K562 (cell line): Measurements from ENCODE around the gene ARL16. TPM values are rescaled to one million over a fixed set of nuclear protein-coding genes. Genes with fewer than 3 reads are reported as not detected.

Experiments used
- BMI1 ChIP-seq: fragments of 150-350 bp; IDR thresholded peaks from 2 replicates; pipeline ENCODE4 v1.6.1; 2014; ENCODE audit warnings: low read length
- EWSR1 ChIP-seq: fragments of 450-650 bp; IDR thresholded peaks from 2 replicates; pipeline ENCODE4 v1.6.1; 2018; ENCODE audit warnings: borderline replicate concordance, mild to moderate bottlenecking, low read depth, moderate library complexity; ENCODE audit not compliant: partially characterized antibody
- GABPA ChIP-seq: fragments of 200-800 bp; sonication (Bioruptor generic); conservative IDR thresholded peaks from 2 replicates; pipeline ENCODE4 v1.6.1; 2016; ENCODE audit warnings: low read depth, missing genetic modification characterization, missing compliant biosample characterization
- OTX1 ChIP-seq: fragments of 450-650 bp; formaldehyde crosslinking; IDR thresholded peaks from 2 replicates; pipeline ENCODE4 v1.4.0; 2022; ENCODE audit warnings: mild to moderate bottlenecking
- PML ChIP-seq: IDR thresholded peaks from 2 replicates; pipeline ENCODE4 v1.6.1; 2012; ENCODE audit warnings: low read length, inconsistent platforms
- SNRNP70 ChIP-seq: fragments of 200-400 bp; formaldehyde crosslinking; optimal IDR thresholded peaks from 2 replicates; pipeline ENCODE3; 2017; ENCODE audit warnings: low read depth, low read length
- SRSF1 ChIP-seq: fragments of 200-400 bp; formaldehyde crosslinking; IDR thresholded peaks from 2 replicates; pipeline ENCODE4 v1.6.1; 2017; ENCODE audit warnings: mild to moderate bottlenecking, low read depth, low read length, moderate library complexity
- ZNF263 ChIP-seq: sonication (generic); formaldehyde crosslinking; IDR thresholded peaks from 2 replicates; pipeline ENCODE4 v1.8.0; 2022; ENCODE audit warnings: mild to moderate bottlenecking, missing genetic modification reagents, borderline replicate concordance
- polyA plus RNA-seq, 8 experiments: library from polyadenylated mRNA; depleted of rRNA in 4 of 8; stranded (reverse) in 5 of 8; unstranded in 3 of 8; fragments of >200 nt; fragmentation: Nextera tagmentation in 2 of 8; fragmentation: Illumina TruSeq in 1 of 8; extraction: Ambion mirVana in 2 of 8; extraction: Trizol in 1 of 8; gene quantifications; 2 replicates each; pipeline versions ENCODE4 v1.2.1 to v1.2.3, GENCODE V29; 2011 to 2014; ENCODE audit warnings: inconsistent platforms in 1 of 8, missing spikeins in 1 of 8
- total RNA-seq, 7 experiments: library from RNA; depleted of rRNA in 6 of 7; stranded (reverse); fragments of >200 nt in 6 of 7; fragmentation: Illumina TruSeq in 2 of 7; extraction: Trizol in 2 of 7; gene quantifications; 2 replicates each; pipeline versions ENCODE4 v1.2.1 to v1.2.3, GENCODE V29; 2011 to 2021; ENCODE audit warnings: low replicate concordance in 1 of 7
- TF ChIP-seq, protein P1 (sequence below): fragments of 450-650 bp; conservative IDR thresholded peaks from 2 replicates; pipeline ENCODE4 v1.6.1; 2016; ENCODE audit warnings: missing genetic modification characterization, low read depth, mild to moderate bottlenecking, missing compliant biosample characterization, moderate library complexity
- TF ChIP-seq, protein P2 (sequence below): sonication (generic); formaldehyde crosslinking; IDR thresholded peaks from 2 replicates; pipeline ENCODE4 v1.8.0; 2022; ENCODE audit warnings: missing genetic modification reagents, mild to moderate bottlenecking, borderline replicate concordance
- TF ChIP-seq, protein P3 (sequence below): sonication (generic); formaldehyde crosslinking; IDR thresholded peaks from 2 replicates; pipeline ENCODE4 v1.8.0; 2022; ENCODE audit warnings: mild to moderate bottlenecking, low read depth, missing genetic modification reagents
- TF ChIP-seq, protein P4 (sequence below): sonication (generic); formaldehyde crosslinking; IDR thresholded peaks from 2 replicates; pipeline ENCODE4 v1.8.1; 2023; ENCODE audit warnings: mild to moderate bottlenecking, missing genetic modification reagents, moderate library complexity
- TF ChIP-seq, protein P5 (sequence below), 2 experiments: fragments of 450-650 bp; IDR thresholded peaks; 2 replicates each; pipeline ENCODE4 v1.6.1; 2016; ENCODE audit warnings: mild to moderate bottlenecking in 2 of 2, borderline replicate concordance in 1 of 2, low read depth in 1 of 2, moderate library complexity in 1 of 2

ARL16 gene
- total and polyA plus RNA-seq, 9 of the 15 experiments (the other 6 are each of a cell fraction or from before 2014, with no cell fraction given) = 5.4 to 32.4 (median 22.6) TPM

DNA sequence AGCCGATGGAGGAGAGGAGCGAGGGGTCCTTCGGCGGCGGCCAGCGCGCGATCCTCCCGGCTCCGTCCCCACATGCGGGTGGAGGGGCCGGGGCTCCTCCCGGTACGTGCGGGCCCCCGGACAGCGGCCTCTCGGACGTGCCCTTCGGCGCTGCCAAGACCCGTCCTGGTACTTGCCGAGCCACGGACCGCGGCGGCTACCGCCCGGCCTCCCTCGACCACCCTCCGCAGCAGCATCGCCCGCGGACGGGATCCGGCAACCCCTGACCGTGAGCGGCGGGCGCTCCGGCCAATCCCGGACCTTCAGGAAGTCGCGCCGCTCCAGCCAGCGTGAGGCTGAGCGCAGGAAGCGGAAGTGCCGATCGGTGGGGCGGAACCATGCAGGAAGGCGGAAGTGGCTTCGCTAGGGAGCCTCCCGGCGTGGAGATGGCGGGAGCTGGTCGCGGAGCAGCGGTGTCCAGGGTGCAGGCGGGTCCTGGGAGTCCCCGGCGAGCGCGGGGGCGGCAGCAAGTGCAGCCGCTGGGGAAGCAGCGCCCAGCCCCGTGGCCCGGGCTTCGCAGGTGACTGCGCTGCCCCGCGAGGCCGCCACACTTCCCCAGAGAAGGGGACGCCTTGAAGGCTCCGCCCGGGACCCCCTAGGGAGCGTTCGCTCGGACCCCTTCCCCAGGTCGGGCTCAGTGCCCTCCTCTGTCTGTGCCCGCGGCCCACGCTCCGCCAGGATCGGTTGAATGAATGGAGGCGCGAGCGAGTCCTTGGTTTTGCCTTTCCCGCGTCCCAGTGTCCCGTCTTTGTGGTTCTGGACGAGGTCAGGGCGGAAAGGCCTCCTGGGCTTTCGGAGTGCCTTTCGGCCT lies 17.0 kb downstream of the ARL16 start, which contains the start of the genes CCDC137 and OXLD1 (continued):
- TF ChIP-seq, protein P1, sequence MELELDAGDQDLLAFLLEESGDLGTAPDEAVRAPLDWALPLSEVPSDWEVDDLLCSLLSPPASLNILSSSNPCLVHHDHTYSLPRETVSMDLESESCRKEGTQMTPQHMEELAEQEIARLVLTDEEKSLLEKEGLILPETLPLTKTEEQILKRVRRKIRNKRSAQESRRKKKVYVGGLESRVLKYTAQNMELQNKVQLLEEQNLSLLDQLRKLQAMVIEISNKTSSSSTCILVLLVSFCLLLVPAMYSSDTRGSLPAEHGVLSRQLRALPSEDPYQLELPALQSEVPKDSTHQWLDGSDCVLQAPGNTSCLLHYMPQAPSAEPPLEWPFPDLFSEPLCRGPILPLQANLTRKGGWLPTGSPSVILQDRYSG (tag) = no peak
- TF ChIP-seq BMI1 = no peak
- TF ChIP-seq, protein P2, sequence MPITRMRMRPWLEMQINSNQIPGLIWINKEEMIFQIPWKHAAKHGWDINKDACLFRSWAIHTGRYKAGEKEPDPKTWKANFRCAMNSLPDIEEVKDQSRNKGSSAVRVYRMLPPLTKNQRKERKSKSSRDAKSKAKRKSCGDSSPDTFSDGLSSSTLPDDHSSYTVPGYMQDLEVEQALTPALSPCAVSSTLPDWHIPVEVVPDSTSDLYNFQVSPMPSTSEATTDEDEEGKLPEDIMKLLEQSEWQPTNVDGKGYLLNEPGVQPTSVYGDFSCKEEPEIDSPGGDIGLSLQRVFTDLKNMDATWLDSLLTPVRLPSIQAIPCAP (CRISPR knock-in tag) = no peak
- TF ChIP-seq, protein P3, sequence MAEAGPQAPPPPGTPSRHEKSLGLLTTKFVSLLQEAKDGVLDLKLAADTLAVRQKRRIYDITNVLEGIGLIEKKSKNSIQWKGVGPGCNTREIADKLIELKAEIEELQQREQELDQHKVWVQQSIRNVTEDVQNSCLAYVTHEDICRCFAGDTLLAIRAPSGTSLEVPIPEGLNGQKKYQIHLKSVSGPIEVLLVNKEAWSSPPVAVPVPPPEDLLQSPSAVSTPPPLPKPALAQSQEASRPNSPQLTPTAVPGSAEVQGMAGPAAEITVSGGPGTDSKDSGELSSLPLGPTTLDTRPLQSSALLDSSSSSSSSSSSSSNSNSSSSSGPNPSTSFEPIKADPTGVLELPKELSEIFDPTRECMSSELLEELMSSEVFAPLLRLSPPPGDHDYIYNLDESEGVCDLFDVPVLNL (CRISPR knock-in tag) = no peak
- peak; percentile 99 for TF ChIP-seq GABPA (tag)
- TF ChIP-seq SNRNP70 = no peak
- peak; percentile 76 for TF ChIP-seq PML
- TF ChIP-seq, protein P4, sequence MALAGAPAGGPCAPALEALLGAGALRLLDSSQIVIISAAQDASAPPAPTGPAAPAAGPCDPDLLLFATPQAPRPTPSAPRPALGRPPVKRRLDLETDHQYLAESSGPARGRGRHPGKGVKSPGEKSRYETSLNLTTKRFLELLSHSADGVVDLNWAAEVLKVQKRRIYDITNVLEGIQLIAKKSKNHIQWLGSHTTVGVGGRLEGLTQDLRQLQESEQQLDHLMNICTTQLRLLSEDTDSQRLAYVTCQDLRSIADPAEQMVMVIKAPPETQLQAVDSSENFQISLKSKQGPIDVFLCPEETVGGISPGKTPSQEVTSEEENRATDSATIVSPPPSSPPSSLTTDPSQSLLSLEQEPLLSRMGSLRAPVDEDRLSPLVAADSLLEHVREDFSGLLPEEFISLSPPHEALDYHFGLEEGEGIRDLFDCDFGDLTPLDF (CRISPR knock-in tag) = no peak; the same call in 1 of the 2 replicates
- no peak for TF ChIP-seq SRSF1
- TF ChIP-seq, protein P5, sequence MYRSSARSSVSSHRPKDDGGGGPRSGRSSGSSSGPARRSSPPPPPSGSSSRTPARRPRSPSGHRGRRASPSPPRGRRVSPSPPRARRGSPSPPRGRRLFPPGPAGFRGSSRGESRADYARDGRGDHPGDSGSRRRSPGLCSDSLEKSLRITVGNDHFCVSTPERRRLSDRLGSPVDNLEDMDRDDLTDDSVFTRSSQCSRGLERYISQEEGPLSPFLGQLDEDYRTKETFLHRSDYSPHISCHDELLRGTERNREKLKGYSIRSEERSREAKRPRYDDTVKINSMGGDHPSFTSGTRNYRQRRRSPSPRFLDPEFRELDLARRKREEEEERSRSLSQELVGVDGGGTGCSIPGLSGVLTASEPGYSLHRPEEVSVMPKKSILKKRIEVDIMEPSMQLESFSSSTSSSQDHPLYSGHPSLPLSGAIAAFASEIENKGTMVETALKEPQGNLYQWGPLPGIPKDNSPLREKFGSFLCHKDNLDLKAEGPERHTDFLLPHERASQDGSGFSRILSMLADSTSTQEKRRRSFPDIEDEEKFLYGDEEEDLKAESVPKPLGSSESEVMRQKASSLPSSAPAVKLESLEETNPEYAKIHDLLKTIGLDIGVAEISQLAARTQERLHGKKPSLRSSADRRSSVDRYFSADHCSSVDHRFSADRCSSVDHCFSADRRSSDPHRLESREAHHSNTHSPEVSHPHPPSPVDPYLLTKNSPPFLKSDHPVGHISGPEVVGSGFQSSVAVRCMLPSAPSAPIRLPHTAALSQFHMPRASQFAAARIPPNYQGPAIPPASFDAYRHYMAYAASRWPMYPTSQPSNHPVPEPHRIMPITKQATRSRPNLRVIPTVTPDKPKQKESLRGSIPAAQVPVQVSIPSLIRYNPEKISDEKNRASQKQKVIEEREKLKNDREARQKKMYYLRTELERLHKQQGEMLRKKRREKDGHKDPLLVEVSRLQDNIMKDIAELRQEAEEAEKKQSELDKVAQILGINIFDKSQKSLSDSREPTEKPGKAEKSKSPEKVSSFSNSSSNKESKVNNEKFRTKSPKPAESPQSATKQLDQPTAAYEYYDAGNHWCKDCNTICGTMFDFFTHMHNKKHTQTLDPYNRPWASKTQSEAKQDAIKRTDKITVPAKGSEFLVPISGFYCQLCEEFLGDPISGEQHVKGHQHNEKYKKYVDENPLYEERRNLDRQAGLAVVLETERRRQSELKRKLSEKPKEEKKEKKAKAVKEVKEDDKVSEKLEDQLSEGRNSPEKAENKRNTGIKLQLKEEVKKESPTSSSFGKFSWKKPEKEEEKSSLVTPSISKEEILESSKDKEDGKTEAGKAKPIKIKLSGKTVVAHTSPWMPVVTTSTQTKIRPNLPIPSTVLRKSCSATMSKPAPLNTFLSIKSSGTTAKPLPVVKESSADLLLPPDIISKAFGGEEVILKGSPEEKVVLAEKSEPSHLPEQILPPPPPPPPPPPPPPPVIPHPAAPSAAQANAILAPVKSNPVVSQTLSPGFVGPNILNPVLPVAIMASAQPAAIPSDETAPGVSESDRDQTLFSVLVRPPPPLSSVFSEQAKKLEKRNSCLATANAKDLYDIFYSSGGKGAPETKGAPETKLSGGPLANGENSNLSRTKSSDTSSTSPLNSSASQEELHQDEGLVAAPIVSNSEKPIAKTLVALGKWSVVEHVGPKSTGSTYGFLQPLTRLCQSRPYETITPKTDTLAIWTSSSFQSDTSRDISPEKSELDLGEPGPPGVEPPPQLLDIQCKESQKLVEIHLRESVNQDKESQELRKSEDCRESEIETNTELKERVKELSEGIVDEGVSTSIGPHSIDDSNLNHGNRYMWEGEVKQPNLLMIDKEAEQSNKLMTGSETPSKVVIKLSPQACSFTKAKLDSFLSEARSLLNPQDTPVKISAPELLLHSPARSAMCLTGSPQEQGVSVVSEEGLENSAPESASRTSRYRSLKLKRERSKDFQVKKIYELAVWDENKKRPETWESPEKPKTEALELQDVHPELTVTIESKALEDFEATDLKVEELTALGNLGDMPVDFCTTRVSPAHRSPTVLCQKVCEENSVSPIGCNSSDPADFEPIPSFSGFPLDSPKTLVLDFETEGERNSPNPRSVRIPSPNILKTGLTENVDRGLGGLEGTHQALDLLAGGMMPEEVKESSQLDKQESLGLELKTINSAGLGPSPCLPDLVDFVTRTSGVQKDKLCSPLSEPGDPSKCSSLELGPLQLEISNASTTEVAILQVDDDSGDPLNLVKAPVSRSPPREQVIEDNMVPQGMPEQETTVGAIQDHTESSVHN (IDR thresholded peaks at IDR 0.05; ENCODE audit: borderline replicate concordance in 1 of 2, low read depth in 1 of 2) = no peak
- no peak for TF ChIP-seq EWSR1
- TF ChIP-seq ZNF263 (CRISPR knock-in tag) = peak; percentile 37; the same call in 1 of the 2 replicates
- no peak for TF ChIP-seq OTX1 (CRISPR knock-in tag)
